GM21526 (cell line): Measurements from ENCODE around the gene PTTG1IP.
"Not testable (repeated sequence)": the region's sequence is repeated elsewhere in the genome, so short reads cannot be mapped to it uniquely, and the experiment has no call there.

Experiments used
- ATAC-seq: cut with Tn5 transposase; IDR thresholded peaks from one replicate; pipeline ENCODE4 v1.9.1; 2021; ENCODE audit warnings: moderate library complexity; ENCODE audit not compliant: unreplicated experiment, low FRiP score

The PTTG1IP gene

DNA sequence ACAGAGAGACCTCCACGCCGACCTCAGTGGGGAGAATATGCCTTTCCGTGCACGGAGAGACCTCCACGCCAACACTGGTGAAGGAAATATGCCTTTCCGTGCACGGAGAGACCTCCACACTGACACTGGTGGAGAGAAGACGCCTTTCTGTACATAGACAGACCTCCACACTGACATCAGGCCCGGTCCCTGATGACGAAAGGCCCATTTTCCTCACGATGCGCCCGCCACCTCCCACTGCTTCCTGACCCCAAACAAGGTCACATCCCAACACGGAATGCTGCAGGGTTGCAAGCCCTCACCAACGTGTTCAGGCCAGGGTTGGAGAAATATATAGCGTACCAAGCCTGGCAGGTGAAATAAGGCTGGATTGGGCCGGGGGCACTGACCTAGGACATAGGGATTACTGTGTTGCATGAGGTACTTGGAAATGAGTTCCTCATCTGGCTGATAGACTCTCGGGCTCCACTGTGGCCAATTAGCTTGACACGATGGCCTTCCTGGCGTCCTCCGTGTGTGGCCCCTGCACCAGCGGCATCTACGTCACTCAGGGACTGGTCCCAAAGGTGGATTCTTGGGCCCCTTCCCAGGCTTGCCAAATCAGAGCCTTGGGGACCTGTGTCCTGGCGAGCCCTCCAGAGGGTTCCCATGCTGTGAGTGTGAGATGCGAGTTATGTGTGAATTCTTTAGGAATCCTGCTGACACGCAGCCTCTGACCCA, 39.1 kb downstream of the PTTG1IP start:
- no peak for ATAC-seq

DNA sequence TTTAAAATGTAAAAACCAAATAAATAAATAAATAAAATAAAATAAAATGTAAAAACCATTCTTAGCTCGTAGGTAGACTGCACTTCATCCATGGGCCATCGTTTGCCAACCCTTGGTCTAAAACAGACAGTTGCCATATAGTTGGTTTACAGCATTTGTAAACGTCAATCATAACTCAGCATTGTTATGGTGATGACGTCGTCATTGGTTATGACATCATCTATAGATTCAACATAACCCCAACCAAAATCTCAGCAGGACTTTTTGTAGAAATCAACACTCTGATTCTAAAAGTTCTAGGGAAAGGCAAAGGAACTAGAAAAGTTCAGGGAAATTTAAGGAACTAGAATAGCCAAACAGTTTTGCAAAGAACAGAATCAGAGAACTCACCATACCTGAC, 39.8 kb downstream of the PTTG1IP start:
- ATAC-seq: no peak

DNA sequence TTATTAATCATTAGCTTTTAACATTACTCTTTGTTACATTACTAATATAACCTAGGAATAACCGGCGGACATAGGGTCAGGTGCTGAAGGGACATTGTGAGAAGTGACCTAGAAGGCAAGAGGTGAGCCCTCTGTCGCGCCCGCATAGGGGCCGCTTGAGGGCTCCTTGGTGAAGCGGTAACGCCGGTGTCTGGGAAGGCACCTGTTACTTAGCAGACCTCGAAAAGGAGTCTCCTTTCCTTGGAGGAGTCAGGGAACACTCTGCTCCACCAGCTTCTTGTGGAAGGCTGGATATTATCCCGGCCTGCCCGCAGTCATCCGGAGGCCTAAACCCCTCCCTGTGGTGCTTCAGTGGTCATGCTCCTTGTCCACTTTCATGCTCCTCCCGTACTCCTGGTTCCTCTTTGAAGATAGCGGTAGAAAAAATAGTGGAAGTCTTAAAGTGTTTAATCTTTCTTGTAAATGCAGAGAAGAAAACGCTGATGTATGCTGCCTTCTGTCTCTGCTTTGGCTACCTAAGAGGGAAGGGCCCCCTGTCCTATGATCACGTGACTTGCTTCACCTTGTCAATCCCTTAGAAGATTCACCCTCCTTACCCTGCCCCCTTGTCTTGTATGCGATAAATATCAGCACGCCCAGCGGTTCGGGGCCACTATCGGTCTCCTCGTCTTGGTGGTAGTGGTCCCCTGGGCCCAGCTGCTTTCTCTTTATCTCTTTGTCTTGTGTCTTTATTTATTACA, 40.8 kb downstream of the PTTG1IP start:
- not testable (repeated sequence) for ATAC-seq

DNA sequence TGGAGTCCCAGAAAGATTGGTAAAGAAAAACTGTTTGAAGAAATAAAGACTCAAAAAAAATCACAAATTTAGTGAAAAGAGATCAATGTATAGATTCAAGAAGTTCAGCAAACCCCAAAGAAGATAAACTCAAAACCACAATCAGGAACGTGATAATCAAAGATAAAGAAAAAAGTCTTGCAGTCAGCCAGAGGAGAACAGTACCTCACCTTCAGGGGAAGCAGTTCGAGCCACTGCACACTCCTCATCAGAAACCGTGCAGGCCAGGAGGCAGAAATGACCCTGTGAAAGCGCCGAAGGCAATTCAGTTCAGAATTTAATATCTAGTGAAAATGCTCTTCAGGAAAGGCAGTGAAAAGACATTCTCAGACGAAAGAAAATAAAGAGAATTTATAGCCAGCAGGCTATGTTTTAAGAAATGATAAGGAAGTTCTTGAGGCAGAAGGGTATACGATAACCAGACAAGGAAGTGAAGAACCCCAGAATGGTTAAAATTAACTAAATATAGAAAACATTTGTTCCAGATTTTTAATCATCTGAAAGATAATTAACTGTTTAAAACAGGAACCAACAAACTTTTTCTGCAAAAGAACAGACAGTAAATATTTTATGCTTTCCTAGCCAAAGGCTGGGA, 42.1 kb downstream of the PTTG1IP start:
- ATAC-seq: no peak

DNA sequence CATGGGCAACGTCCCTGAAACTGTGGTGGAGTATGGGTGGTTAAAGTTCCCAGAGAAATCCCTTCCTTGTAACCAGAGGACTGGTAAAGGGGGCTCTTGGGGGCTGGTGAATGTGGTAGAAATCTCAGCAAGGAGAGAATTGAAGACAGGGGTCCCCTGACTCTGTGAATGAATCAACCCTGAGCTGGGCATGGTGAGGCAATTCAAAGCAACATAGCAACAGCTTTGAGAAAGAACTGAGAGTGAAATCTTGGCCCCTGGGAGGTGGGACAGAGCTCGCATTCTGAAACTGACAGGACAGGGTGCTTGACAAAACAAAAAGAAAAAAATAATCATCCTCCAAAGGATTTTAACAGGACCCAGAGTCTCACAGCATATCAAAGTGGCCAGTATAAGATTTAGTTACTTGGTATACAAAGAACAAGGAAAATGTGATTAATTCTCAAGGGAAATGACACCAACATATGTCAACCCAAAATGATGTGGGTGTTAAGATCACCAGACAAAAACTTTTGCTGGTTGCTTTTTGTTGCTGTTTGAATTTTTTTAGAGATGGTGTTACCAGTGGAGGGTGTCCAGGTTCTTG, 43.9 kb downstream of the PTTG1IP start:
- no peak for ATAC-seq

DNA sequence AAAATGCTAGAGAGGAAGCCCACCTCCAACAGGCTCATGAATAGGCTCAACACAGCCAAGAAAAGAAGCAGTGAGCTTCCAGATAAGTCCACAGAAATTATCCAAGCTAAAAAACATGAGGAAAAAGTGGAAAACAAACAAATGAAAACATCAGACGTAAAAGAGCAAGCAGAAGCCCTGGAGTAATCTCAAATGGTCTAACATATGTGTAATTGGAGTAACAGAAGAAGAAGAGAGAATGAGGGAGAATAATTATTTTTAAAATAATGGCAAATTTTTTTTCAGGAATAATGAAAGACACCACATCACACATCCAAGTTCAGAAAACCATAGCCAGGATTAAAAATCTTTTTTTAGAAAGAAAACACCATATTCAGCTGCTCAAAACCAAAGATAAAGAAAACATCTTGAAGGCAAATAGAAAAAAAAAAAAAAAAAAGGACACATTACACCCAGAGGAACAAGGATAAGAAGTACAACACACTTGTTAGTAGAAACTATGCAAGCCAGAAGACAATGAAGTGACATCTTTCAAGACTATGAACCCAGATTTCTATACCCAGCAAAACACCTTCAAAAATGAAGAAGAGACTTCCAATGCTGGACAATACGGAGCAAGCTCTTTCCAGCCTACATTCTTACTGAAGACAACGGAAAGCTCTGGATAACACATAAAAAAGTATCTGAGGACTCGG, 45.0 kb downstream of the PTTG1IP start:
- no peak for ATAC-seq

DNA sequence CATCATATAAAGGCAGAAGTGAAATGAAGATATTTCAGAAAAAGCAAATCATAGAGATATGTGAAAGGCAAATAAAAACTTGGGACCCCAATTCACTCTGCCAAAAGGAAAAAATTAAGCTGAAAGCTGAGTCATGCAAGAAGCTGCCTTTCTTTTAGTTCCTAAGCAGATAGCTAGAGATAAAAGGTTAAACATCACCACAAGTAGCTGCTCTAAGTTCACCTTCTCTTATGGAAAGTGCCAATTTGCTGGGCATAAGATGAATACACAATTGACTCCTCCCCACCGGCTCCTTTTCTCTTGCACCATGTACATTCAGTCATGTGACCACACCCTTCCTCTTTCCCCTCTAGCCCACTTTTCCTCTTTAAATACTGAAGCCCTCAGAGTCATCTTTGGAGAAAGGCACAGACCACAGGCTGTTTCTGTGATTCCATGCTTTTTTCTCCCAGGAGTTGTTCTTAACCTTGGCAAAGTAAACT, 50.3 kb downstream of the PTTG1IP start:
- ATAC-seq: no peak

DNA sequence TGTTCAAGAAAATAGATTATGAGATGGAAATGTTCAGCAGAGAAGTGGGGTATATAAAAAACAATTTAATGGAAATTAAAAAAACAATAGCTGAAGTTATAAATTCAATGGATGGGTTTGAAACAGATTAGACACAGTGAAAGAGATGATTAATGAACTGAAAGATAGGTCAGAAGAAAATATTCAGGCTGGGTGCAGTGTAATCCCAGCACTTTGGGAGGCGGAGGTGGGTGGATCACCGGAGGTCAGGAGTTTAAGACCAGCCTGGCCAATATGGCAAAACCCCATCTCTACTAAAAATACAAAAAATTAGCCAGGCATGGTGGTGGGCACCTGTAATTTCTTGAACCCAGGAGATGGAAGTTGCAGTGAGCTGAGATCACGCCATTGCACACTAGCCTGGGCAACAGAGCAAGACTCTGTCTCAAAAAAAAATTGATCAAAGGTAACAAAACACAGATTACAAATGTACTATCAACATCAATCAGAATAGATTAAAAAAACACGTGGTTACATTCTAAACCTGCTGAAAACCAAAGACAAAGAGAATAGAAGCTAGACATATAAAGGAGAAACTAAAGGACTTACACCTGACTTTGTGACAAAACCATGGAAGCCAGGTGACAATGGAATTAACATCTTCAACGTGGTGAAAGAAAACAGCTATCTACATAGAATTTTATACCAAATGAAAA, 50.9 kb downstream of the PTTG1IP start:
- no peak for ATAC-seq

DNA sequence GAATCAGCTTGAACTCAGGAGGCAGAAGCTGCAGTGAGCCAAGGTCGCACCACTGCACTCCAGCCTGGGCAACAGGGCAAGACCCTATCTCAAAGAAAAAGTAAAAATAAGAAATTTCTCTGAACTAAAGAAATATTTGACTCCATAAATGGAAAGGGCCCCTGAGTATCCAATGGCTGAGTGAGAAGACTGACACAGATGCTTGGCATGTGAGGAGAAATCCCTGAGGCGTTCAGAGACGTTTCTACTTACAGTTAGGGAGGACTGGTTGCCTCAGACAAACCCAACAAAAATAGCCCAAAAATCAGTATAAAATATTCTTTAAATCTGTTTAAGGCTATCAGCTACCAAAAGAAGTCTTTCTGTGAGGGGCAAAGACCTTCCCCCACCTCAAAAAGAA, 52.6 kb downstream of the PTTG1IP start:
- ATAC-seq: no peak

DNA sequence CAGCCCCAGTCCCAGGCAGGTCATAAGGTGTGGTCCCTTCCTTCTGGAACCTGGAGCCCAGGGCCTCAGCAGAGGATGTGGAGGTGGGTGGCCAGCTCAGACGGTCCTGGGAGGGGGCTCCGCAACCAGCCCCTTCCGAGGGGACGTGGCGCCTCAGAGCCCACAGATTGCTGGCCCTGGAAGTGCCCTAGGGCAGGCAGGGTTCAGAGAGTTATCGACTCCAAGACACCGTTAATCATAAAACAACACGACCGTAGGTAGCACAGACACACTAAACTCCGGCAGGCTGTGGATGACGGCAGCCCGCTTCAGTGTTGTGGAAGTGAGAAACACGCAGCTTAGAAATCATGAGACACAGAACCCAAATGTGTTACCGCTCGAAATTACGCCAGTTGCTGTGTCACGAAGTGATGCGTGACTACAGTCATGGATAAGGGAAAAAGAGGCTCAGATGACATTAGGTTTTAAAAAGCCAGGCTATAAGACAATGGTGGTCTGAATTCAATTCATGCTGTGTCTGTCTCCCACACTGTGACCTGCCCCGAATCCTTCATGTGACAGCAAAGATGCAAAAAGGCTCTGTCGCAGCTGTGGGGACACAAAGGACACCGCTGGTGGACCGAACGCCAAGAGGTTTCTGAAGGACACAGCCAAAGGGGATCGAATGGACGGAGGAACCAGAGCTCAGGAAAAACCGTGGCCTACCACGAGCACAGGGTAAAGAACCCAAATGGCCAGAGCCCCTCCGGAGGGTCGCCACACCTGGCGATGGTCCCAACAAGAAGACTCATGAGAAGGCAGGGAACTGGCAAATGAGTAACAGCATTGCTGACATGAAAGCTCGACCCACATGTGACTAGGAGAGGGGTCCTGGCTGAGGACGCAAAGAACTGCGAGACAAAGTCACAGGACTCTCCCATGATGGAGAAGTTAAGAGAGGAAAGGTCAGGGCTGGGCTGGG, 53.9 kb downstream of the PTTG1IP start:
- ATAC-seq: no peak

DNA sequence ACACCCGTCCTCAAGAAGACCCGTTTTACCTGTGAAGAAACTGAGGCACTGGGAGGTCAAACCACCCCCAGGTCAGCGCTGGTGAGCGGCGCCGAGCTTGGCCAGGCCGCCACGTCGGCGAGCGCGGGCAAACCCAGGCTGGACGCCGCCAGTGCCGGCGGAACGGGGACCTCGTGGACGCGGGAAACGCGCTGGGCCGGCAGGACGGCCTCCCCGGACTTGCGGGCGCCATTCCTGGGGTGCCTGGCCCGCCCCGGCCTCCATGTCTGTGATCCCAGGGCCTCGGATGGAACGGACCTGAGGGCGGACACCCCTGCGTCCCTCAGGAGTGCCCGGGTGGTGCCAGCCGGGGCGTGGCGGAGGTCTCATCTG, 54.9 kb downstream of the PTTG1IP start:
- ATAC-seq: no peak

DNA sequence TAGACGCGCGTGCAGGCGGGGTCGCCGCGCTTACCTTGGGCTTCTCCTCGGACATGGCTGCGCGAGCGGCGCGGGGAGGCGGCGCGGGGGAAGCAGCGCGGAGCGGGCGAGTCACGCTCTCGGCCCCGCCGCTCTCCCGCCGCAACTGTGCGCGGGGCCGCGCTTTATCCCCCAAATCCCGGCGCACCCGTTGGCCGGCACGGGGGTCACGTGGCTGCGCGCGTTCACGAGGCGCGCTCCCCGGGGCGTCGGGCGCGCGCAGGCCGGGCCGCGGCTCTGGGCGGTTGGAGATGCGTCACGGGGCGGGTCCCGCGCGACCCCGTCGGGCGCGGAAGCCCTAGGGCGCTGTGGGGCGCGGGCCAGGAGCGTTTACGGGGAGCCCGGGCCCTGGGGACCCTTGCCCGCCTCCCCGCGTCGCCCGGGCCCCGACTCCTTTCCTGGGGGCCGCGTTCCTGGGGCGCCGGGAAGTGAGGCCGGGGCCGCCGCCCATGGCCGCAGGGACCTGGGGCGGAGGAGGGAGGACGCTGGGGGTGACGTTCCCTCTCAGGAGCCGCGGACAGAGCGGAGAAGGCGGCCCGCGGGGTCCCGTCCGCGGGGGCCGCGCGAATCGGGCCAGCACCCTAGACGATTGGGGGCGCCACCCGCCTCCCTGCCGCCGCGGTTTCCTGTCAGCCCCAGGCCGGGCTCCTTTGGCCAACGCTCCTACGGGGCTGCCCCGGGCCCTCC, 55.4 kb downstream of the PTTG1IP start, which contains the start of gene SUMO3:
Gene SUMO3, minus strand, starts transcription at position 149 of the 726 bp plus-strand sequence. Its CDS starts 94 bp downstream, at position 55.
- ATAC-seq: peak; percentile 40

DNA sequence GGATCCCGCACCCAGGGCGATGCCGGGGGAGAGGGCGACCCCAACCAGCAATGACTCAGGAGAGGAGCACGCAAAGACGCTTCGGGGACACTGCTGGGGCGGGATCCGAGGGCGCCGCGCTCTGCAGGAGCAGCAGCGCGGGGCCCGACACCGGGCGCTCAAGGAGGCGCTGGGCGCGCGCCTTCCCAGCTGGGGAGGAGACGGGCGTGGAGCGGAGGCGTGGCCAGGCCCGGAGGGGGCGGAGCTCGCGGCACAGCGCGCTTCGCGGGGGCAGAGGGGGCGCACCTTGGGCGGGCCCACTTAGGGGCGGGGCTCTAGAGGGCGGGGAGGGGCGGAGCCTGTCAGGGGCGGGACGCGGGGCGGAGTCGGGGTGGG, 56.0 kb downstream of the PTTG1IP start:
- peak; percentile 67 for ATAC-seq

DNA sequence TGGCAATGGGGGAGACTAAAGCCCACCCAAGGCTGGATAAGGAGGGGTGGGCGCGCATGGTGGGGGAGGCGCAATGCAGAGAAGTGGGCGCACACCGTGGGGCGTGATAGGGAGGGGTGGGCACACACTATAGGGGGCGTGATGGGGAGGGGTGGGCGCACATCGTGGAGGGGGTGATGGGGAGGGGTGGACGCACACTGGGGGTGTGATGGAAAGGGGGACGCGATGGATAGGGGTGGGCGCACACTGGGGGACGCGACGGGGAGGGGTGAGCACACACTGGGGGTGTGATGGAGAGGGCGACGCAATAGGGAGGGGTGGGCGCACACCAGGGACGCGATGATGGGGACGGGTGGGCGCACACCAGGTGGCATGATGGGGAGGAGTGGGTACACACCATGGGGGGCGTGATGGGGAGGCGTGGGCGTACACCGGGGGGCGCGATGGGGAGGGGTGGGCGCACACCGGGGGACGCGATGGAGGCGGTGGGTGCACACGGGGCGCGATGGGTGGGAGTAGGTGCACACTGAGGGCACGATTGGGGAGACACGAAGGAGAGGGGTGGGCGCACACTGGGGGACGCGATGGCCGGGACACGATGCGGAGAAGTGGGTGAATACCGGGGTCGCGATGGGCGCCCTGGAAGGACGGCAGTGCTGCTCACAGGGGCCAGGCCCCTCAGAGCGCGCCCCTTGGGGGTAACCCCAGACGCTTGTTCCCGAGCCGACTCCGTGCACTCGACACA, 56.6 kb downstream of the PTTG1IP start:
- ATAC-seq: peak; percentile 27

DNA sequence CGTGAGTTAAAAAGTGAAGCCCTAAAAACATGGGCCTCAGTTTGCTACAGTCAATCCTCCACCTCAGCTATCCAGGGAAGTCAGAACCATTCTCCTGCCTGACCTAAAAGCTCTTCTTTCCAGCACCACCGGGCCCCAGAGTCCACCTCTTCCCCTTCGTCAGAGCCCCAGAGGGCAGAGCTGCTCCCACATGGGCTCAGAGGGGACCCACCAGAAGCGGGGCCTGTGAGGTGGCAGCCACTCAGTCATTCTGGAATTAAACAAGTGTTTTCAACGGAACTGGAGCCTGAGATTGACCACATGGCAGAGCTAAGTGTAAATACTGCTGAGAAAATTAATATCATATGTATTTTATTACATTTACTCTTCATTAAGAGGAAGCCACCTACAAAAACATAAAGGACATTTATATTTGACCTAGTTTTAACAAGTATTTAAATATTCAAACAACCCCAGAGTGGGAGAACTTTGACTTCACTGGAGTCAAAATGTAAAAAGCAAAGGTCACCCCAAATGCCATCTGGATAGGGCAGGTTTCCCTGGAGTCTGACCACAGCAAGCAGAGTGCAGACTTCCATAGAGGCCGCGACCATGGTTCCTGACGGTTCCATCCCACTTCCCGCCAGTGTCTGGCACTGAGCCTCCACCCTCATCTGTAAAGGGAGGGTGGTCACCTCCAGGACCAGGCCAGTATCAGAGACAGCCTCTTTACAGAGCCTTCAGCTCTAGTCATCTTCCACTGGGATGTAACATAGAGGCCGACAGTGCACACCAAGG, 57.5 kb downstream of the PTTG1IP start:
- no peak for ATAC-seq

DNA sequence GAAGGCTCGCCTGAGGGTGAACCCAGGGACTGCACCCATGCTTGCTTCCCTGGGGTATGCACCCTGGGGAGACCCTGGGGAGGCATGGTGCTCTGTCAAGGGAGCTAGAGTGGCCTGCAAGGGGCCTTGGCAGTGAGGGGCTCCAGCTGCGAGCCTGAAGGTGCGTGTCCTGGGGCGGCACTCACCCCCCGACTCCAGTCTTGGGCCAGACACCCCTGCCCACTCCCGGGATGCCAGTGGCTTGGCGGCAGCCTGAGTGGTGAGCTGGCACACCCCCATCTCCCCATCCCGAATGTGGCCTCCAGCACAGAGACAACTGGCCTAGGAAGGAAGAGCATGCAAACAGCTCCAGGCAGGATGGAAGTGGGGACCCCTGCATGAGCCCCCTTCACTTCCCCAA, 58.3 kb downstream of the PTTG1IP start:
- ATAC-seq: no peak
